GM18873 (cell line): Measurements from ENCODE around the gene AIFM3.
"Not testable (repeated sequence)": the region's sequence is repeated elsewhere in the genome, so short reads cannot be mapped to it uniquely, and the experiment has no call there.

ENCODE experiments used
- ATAC-seq: cut with Tn5 transposase; IDR thresholded peaks from one replicate; pipeline ENCODE4 v1.9.1; 2021; ENCODE audit warnings: mild to moderate bottlenecking, moderate library complexity, moderate number of reproducible peaks; ENCODE audit not compliant: unreplicated experiment, low FRiP score

The AIFM3 gene

DNA sequence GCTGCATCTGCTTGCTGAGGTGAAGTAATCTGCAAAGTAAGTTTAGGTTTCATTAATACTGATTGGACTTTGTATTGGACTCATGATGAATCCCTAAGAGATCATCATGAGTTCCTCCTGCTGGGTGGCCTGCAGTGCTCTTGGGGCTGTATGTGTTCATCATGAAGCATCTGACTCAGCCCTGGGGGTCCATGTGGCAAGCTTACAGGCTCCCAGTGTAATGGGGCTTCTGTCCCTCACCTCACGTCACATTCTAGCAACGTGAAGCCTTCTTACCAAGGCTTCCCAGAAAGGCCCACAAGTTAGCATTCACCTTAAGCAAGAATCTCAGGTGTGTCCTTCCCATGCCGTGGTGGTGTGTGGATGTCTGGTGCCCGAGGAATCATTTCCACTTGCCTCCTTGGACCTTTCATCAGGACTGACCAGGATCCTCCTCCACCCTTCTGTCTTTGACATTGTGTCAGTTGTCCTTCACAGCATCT, 26.1 kb upstream of the AIFM3 start:
- no peak for ATAC-seq

DNA sequence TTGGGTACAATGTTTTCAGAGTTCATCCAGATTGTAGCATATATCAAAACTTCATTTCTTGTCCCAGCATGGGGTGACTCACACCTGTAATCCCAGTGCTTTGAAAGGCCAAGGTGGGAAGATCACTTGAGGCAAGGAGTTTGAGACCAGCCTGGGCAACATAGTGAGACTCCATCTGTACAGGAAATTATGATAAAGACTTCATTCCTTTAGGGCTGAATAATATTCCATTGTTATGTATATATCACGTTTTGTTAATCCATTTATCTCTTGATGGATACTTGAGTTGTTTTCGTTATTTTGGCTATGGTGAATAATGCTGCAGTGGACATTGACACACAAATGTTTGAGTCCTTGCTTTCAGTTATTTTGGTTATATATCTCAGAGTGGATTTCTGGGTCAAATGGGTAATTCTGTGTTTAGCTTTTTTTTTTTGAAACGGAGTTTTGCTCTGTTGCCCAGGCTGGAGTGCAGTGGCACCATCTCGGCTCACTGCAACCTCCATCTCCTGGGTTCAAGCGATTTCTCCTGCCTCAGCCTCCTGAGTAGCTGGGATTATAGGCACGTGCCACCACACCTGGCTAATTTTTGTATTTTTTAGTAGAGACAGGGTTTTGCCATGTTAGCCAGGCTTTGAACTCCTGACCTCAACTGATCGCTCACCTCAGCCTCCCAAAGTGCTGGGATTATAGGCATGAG, 24.7 kb upstream of the AIFM3 start:
- not testable (repeated sequence) for ATAC-seq

DNA sequence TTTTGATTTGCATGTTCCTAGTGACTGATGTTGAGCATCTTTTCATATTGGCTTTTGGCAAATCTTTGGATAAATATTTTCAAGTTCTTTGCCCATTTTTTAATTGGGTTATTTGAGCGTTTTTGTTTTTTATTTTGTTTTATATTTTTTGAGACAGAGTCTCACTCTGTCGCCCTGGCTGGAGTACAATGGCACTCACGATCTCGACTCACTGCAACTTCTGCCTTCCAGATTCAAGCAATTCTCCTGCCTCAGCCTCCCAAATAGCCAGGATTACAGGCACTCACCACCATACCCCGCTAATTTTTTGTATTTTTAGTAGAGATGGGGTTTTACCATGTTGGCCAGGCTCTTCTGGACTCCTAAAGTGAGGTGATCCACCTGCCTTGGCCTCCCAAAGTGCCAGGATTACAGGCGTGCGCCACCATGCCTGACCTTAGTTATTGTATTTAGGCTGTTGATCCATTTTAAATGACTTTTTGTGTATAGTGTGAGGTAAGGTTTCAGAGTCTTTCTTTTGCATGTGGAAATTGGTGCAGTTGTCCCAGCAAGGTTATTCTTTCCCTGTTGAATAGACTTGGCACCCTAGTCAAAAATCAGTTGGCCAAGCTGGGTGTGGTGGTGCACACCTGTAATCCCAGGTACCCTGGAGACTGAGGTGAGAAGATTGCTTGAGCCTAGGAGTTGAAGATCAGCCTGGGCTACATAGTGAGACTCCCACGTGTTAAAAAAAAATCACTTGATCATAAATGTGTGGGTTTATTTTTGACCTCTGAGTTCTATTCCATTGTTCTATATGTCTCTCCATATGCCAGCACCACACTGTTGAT, 23.7 kb upstream of the AIFM3 start:
- no peak for ATAC-seq

DNA sequence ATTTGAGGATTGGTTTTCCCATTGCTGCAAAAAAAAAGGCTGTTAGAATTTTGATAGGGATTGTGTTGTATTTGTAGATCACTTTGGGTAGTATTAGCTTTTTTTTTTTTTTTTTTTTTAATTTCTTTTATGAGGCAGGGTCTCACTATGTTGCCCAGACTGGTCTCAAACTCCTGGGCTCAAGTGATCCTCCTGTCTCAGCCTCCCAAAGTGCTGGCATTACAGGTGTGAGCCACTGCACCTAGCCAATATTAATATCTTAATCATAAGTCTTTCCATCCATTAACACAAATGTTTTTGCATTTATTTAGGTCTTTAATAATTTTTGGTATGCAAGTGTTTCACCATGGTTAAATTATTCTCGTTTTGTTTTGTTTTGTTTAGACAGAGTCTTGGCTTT, 23.0 kb upstream of the AIFM3 start:
- ATAC-seq = no peak

DNA sequence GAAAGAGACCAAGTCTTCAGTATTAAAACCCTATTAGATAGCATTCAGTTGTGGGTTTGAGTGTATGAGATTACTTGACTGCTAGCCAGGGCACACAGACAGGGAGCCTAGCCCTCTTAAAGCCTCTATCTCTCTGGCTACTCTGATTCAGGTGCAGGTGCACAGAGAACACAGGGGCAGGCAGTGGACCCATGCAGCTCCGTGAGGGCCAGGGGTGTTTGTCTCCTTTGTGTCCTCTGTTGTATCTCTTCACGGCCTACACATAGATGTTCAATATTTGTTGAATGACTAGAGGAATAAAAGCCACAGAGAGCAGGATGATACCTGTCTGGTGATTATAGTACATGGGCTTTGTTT, 21.5 kb upstream of the AIFM3 start:
- no peak for ATAC-seq

DNA sequence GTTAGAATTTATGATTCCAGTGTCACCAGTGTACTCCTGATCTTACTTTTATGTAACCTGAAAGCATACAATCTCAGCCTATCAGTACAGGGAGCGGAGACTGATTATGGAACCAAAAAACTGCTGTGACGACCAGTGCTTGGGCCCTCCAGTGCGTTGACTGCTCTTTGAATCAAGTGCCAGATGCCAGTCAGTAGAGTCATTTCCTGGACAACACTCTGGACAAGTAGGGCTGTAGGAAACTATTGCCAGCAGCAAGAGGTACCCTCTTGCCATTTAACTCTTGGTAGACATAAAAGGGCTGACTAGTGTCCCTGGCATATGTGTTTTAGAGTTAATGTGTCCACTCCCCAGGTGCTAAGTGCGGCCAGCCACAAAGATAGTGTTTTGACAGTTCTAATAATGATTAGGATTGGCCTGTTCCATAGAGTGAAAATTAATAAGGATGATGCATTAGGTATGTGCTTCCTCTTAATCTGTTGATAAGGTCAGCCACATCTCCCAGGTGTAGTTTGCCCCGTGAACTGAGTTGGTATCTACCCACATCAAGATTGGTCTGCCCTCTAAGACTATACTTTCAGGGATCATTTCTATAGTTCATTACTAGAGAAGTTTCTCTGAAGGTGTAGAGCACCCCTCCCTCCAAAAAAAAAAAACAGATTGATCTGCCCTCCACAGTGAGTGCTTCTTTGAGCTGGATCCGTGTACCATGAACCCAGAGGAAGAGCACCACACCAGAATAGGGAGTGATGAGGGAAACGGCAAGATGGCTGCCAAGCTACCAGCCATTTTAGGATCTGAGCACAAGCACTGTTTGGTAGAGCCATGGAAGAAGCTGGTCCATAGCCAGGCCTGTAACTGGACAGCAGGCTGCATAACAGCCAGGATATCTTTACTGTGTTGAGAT, 20.7 kb upstream of the AIFM3 start:
- ATAC-seq = no peak

DNA sequence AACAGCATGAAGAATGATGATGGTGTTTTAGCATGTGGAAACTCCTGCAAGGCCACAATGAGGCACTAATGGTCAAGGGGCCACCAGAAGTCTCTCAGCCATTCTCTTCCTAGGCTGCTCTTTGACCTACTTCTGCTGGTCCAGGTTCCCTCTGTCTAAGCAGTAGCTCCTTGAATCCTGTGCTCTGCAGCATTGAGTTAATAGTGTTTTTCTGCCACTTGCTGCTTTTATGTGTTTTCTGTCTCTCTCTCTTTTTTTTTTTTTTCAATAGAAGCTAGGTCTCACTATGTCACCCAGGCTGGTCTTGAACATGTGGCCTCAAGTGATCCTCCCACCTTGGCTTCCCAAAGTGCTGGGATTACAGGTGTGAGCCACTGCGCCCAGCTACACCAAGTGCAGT, 20.1 kb upstream of the AIFM3 start:
- ATAC-seq = no peak

DNA sequence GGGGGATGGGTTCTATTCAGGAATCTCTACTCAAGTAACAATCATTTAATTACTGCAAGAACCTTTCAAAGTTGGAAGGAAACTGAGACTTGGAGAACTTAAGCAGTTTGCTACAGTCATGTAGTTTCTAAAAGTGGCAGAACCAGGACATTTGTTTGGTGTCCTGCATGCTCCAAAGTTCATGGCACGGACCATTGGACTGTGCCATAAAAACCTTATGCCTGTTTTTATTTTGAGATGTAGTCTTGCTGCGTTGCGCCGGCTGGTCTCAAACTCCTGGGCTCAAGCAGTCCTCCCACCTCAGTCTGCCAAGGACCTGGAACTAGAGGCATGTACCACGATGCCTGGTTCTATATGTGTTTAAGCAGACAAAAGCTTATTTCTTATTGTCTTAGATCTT, 18.6 kb upstream of the AIFM3 start:
- ATAC-seq = no peak

DNA sequence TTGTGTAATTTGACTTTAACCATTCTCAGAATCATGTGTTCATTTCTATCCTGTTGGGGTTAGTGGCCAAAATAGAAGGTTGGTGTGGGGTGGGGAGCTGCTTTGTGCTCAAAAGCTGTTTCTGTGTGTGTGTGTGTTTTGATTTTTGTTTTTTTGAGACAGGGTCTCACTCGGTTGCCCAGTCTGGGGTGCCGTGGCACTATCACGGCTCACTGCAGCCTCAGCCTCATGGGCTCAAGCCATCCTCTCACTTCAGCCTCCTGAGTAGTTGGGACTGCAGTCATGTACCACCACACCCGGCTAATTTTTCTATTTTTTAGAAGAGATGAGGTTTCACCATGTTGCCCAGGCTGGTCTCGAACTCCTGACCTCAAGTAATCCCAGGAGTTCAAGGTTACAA, 18.1 kb upstream of the AIFM3 start:
- no peak for ATAC-seq

DNA sequence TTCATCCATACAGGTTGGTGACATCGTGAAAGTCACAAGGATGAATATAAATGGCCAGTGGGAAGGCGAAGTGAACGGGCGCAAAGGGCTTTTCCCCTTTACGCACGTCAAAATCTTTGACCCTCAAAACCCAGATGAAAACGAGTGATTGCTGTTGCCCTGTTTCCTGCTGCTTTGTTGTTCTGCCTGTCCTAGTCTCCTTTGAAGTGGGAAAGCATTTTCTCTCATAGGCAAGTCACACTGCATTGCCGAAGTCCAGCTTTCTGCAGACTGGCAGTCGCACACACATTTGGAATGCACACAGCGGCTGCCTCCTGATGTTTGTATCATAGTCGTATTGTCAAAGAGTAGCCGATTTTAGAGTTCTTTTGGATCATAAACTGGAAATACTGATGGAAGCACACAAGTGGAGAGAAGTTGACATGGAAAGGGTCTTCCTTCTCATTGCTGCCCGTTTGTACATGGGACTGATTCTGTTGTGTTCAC, 17.3 kb upstream of the AIFM3 start:
- ATAC-seq = no peak

DNA sequence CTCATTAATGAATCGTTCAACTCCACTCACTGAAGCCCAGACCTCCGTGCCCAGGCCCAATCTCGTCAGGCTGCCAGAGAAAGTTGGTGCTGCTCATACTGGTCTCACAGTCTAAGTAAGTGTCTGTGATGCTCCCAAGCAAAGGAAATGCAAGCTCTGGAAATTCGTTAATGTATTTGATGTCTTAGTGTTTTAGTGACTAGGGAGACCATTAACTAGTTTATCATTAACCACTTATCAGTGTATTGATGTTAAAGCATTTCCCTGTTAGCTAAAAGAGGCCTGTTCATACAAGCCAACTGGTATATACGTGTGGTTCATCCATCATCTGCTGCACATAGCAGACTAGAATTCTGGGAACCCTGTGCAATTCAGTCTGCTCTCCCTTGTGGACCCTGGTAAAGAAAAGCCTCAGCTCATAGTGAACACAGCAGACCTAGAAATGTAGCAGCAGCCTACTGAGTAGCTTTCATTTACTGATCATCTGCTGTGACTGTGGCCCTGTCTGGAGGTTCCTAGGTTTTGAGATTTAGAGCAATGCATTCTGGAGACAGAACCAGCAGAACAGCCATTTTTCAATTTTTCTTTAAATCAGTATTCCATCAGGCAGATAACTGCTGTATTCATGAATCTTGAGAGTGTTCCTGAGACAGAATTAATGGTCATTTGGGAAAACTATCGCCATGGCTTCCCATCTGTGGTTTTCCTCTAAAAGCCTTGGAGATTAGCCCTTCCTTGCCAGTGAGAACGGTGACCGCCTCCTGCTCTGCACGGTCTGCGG, 15.7 kb upstream of the AIFM3 start:
- ATAC-seq = no peak

DNA sequence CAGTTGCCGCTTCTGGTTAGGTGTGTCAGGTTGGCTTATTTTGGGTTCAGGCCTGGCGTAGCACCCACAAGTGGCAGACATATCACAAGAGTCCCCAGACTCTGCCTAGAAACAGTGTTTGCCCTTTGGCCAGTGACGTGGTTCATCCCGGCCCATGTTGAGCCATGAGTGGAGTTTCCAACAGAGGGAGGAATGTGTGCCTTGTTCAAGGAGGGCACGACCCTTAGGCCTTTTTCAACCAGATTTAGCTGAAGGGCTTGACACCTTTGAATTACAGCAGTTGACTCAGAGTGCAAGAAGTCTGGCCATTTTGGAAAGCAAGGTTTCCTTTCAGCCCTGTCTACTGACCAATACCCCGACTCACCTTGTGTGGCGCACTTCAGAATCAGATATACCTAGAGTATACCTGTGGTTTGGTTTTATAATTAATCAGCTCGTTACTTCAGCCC, 15.1 kb upstream of the AIFM3 start:
- ATAC-seq = no peak

DNA sequence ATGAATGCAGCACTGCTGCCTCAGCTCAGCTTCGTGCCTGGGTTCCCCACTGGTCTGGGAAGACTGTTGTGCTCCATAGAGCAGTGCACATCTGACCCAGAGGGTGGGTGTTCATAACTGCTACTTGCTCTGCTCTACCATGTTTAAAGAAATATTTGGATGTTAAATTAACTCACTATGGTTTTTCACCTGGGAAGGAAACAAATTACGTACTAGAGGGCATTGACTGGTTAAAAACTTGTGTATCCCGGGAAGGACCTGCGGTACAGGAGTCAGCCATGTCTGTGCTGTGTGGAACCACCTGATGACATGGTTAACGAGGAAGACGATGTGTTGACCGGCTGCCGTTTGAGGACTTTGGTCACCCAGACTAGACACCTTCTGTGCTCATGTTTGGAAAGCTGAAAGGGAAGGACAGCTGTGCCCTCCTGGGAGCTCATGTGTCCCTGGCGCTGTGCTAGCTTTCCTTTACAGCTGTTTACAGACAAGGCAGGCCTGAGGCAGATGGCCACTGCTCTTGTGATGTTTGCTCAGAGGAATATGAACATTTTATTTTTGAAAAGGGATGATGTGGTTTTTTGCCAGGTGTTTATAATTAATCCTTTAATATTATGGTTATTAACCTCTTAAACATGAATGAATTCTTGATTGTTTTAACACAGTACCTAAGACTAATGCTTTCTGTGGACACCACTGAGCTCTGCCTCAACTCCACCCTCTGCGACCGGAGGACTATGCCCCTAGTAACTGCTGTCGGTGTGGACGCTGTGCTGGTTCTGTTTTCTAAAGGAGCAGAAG, 14.3 kb upstream of the AIFM3 start:
- no peak for ATAC-seq

DNA sequence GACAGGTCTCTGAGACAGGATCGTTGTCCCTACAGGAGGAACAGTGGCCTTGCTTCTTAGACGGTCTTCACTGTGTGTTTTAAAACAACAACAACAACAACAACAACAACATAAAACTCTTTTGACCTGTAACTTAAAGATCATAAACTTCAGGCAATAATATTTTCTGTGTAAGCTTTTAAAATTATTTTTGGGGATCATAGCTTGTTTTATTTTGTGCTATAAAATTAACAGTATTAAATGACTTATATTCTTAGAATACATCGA, 13.8 kb upstream of the AIFM3 start:
- no peak for ATAC-seq

DNA sequence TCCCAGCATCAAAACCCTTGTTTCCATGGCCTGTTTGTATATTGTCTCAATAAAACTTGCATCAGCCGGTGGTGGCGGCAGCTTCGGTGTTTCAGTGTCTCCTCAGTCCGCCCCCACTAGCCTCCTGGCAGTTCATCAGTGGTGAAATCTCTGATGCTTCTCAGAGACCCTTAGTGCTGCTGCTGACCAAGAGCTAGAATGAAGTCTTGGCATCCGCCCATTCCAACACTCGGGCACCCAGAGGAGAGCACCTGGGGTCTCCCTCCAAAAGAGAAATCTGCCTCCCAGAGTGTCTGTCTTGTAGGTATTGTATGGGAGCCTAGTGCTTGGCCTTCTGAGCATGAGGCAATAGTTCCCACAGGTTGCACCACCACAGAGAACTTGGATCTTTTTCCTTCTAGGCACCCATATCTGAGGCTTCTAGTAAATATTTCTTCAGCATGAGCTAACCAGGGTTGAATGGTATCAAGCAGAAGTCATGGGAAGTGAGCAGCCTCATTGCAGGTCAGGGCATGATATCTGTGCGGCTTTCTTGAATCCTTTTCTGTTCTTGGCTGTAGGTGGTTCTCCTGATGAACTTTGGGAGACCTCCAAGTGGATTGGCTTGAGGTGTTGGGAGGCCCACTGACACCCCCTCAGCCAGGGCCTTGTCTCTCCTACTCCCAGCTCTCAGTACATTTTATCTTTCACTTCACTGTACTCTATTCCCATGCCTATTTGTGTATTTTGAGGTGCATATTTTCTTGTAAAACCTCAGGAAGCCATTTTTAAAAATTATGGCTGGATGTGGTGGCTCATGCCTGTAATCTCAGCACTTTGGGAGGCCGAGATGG, 13.2 kb upstream of the AIFM3 start:
- no peak for ATAC-seq

DNA sequence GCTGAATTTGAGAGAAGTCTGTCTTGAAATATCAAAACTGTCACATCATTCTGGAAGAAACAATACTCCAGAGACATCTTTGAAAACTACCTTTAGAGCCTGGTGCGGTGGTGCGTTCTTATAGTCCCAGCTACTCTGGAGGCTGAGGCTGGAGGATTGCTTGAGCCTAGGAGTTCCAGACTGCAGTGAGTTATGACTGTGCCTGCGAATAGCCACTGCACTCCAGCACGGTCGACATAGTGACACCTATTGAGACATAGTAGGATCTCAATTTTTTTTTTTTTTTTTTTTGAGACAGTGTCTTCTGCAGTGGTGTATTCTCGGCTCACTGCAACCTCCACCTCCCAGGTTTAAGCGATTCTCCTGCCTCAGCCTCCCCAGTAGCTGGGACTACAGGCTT, 11.5 kb upstream of the AIFM3 start:
- no peak for ATAC-seq

DNA sequence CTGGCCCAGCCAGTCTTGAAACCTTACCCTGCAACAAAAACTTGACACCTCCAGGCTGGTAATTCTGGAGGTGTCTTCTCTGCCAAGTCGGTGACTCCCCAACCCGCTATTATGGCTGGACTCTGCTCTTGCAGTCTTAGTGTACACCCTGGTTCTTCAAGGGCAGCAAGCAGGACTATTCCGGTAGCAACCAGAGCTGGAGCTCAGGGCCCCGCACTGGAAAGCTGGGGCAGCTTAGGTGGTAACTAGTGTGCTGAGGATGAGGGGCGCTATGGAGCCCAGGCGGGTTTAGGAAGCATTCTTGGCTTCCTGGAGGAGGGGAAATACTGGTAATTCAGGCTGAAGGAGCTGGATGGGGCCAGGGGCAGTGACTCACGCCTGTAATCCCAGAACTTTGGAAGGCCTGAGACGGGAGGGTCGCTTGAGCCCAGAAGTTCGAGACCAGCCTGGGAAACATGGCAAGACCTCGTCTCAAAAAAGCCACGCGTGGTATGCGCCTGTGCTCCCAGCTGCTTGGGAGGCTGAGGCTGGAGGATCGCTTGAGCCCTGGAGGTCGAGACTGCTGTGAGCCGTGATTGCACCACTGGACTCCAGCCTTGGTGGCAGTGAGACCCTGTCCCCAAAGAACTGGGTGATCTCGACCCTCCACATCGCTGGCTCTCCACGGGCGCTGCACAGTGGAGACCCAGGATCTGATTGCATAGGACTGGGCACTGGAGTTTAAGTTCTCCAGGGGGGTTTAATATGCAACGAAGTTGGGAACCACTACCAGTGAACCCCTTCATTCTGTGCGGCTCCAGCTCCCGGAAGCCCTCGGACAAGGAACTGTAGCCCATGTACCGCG, 10.6 kb upstream of the AIFM3 start:
- no peak for ATAC-seq
